Measurements from ENCODE around the gene MYO10. TPM values are rescaled to one million over a fixed set of nuclear protein-coding genes. Genes with fewer than 3 reads are reported as not detected.

The MYO10 gene
- total RNA-seq, 2 experiments from 2014 or later, result 0.03 to 1.7 TPM

- DNase-seq (ENCODE audit: low spot score), result peak; percentile 33
Observed at GRCh38 chr5:16616536-16617273, 319.4 kb downstream of the MYO10 start, which contains the start of gene RETREG1. RETREG1 (minus strand) TSS chr5:16616997; CDS start chr5:16616971, 26 bp downstream.

GRCh38 chr5:16615741-16616535 lies 320.1 kb downstream of the MYO10 start:
- TF ChIP-seq CTCF (conservative IDR thresholded peaks at IDR 0.05; ENCODE audit: low read length), result no peak
- TF ChIP-seq EZH2phosphoT487 (IDR thresholded peaks at IDR 0.05; ENCODE audit: borderline replicate concordance, low read depth, low read length), result no peak
- DNase-seq (ENCODE audit: low spot score), result no peak
- no peaks in the 10 kb centered on the region for H3K9me3 ChIP-seq (ENCODE audit: low read length)
- CTCF ChIA-PET (ENCODE audit: unreplicated experiment), result no interaction called here
- no peaks in the 10 kb centered on the region for H3K79me2 ChIP-seq (ENCODE audit: insufficient read depth, low read depth, low read length)
- H3K4me1 ChIP-seq (ENCODE audit: insufficient read depth, low read length, poor library complexity, severe bottlenecking), result peaks cover 10% of the 10 kb centered on the region
- intact Hi-C loops (cut with micrococcal nuclease; ENCODE audit: unreplicated experiment), result no loop called here
- H3K9me2 ChIP-seq (ENCODE audit: insufficient read depth, low read length), result no peaks in the 10 kb centered on the region
- H4K20me1 ChIP-seq (ENCODE audit: insufficient read depth, low read length), result no peaks in the 10 kb centered on the region
- no peak overlapping the region for H3K27ac ChIP-seq (ENCODE audit: low read depth, low read length, poor library complexity, severe bottlenecking)
- peak overlapping the region; percentile 62 for H3K4me3 ChIP-seq (ENCODE audit: low read depth, low read length, poor library complexity, severe bottlenecking)
- no peaks in the 10 kb centered on the region for H3K36me3 ChIP-seq (ENCODE audit: insufficient read depth, low read length)
- no TSS peak for BruUV-seq (replicated peaks)
- H2AFZ ChIP-seq (ENCODE audit: low read length), result 0 out of 2 replicates have a peak overlapping the region, but pooled peaks have one; percentile 40
- POLR2A ChIA-PET, result interaction anchor here (0.7 to 1.5 kb wide), 2 partner anchors 15 to 69 kb away, joined by 3 to 4 read pairs; no protein-coding TSS in a partner anchor
- H3K4me2 ChIP-seq (ENCODE audit: low read length), result peak overlapping the region; percentile 56

More at GRCh38 chr5:16616536-16617273, 319.4 kb downstream of the MYO10 start, which contains the start of gene RETREG1:
- no peaks in the 10 kb centered on the region for H3K36me3 ChIP-seq (ENCODE audit: insufficient read depth, low read length)
- ChIA-PET CTCF (ENCODE audit: unreplicated experiment) (no interaction called here), POLR2A (no interaction called here)
- H2AFZ ChIP-seq (ENCODE audit: low read length), result peak within 1 kb of the TSS; percentile 44
- H3K27ac ChIP-seq (ENCODE audit: low read depth, low read length, poor library complexity, severe bottlenecking), result no peak within 1 kb of the TSS
- H4K20me1 ChIP-seq (ENCODE audit: insufficient read depth, low read length), result no peaks in the 10 kb centered on the region
- TF ChIP-seq EZH2phosphoT487 (IDR thresholded peaks at IDR 0.05; ENCODE audit: borderline replicate concordance, low read depth, low read length) (no peak), CTCF (conservative IDR thresholded peaks at IDR 0.05; ENCODE audit: low read length) (no peak)
- H3K79me2 ChIP-seq (ENCODE audit: insufficient read depth, low read depth, low read length), result no peaks in the 10 kb centered on the region
- H3K4me1 ChIP-seq (ENCODE audit: insufficient read depth, low read length, poor library complexity, severe bottlenecking), result peaks cover 10% of the 10 kb centered on the region
- H3K9me2 ChIP-seq (ENCODE audit: insufficient read depth, low read length), result no peaks in the 10 kb centered on the region
- H3K9me3 ChIP-seq (ENCODE audit: low read length), result no peaks in the 10 kb centered on the region
- peak within 1 kb of the TSS; percentile 56 for H3K4me2 ChIP-seq (ENCODE audit: low read length)
- H3K4me3 ChIP-seq (ENCODE audit: low read depth, low read length, poor library complexity, severe bottlenecking), result peak within 1 kb of the TSS; percentile 62
- no TSS peak for BruUV-seq (replicated peaks)
- intact Hi-C loops (cut with micrococcal nuclease; ENCODE audit: unreplicated experiment), result no loop called here

Measured in OCI-LY7 (cell line).